Measurements from ENCODE around the gene SMCO4.

GRCh38 chr11:93537049-93537448 is 6.1 kb downstream of the SMCO4 start:
- no peak for TF ChIP-seq CTCF (IDR thresholded peaks at IDR 0.05; ENCODE audit: insufficient read depth, low read length, poor library complexity, severe bottlenecking)
- no peak for TF ChIP-seq EZH2phosphoT487 (conservative IDR thresholded peaks at IDR 0.05; ENCODE audit: low read length)

Data from SU-DHL-6 (cell line).